DND-41 (cell line): ENCODE data around the gene MYLK.

Experiments
- CTCF ChIP-seq: IDR thresholded peaks from 2 replicates; pipeline ENCODE4 v1.5.1; 2012; ENCODE audit warnings: borderline replicate concordance, low read length, moderate library complexity, mild to moderate bottlenecking; ENCODE audit not compliant: poor library complexity, severe bottlenecking; ENCODE audit errors: extremely low read depth
- EZH2 ChIP-seq: IDR thresholded peaks from 3 replicates; pipeline ENCODE4 v1.6.1; 2012; ENCODE audit warnings: borderline replicate concordance, low read depth, mild to moderate bottlenecking, moderate library complexity, low read length, inconsistent platforms; ENCODE audit not compliant: severe bottlenecking

GRCh38 chr3:123564056-123564455 is 320.1 kb downstream of the MYLK start:
- no peak for TF ChIP-seq CTCF
- no peak for TF ChIP-seq EZH2
